ENCODE measurements around the gene KCNQ1. TPM values are rescaled to one million over a fixed set of nuclear protein-coding genes. Genes with fewer than 3 reads are reported as not detected.
A peak's percentile ranks its signal among the peaks of the same experiment; 100 is the strongest.

Gene KCNQ1
- polyA plus RNA-seq, 4 donors: 18.4 to 54.4 (median 21.3) TPM

DNA sequence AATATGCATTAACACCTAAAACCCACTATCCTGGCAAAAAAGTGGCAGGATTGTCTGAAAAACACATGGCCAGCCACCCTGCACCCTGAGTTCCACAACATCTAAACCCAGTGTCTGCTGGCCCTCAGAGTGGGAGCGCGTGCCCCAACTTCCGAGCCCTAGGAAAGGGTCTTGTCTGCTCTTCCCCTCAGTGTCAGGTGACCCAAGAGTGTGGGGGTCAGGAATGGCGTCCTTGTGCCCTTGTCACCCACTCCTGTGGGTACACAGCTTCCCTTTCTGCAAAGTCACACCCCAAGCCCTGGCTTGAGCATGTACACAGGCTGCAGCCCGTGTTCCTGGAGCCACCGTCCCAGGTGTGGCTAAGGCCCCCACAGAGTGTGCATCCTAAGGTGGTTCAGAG lies 373.2 kb downstream of the KCNQ1 start:
- WGBS, 3 donors: 92 to 97% (median 95%) methylated on average over 6 of the region's 6 CpGs
- no peak overlapping the region for H3K4me3 ChIP-seq (ENCODE audit: low read depth in 1 of 3, low read length in 3 of 3)
- no peak for DNase-seq
- peaks cover 0 to under 1% (median 0%) of the 10 kb centered on the region in 3 donors for H3K4me1 ChIP-seq (ENCODE audit: control insufficient read depth in 3 of 3, insufficient read depth in 2 of 3, low read depth in 1 of 3, low read length in 2 of 3)
- FAIRE-seq: no peak
- peaks cover 0 to 3% (median 0%) of the 10 kb centered on the region in 3 donors for H3K36me3 ChIP-seq (ENCODE audit: control insufficient read depth in 3 of 3, insufficient read depth in 2 of 3, low read depth in 1 of 3, low read length in 3 of 3)
- no peaks in the 10 kb centered on the region for H3K27me3 ChIP-seq (ENCODE audit: control insufficient read depth in 3 of 3, insufficient read depth in 3 of 3, low read length in 3 of 3)
- no peak overlapping the region for H3K27ac ChIP-seq (ENCODE audit: low read depth in 1 of 3, low read length in 2 of 3)
- peaks cover 1 to 42% of the 10 kb centered on the region in 2 donors for H3K9me3 ChIP-seq (ENCODE audit: control insufficient read depth in 2 of 2, insufficient read depth in 1 of 2, low read depth in 1 of 2, low read length in 1 of 2)

DNA sequence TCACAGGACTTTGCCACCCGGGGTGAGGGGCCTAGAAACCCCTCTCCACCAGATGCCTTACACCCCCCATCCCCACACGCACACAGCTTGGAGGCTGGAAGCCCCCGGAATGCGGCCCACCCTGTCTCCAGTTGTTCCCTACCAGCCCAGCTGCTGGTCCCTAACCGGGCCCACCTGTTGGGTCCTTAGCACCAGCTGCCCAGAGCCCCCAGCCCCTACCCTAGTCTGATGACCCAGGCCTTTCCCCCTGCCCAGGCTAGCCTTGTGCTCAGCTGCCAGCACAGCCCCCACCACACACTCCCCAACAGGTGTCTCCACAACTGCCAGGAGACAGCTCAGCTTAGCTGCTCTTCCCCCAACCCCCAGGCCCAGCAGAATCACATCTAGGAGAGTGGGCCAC lies 373.7 kb downstream of the KCNQ1 start:
- Histone ChIP-seq H3K4me1 (ENCODE audit: control insufficient read depth in 3 of 3, insufficient read depth in 2 of 3, low read depth in 1 of 3, low read length in 2 of 3) (no peaks in the 10 kb centered on the region), H3K4me3 (ENCODE audit: low read depth in 1 of 3, low read length in 3 of 3) (no peak overlapping the region), H3K9me3 (ENCODE audit: control insufficient read depth in 2 of 2, insufficient read depth in 1 of 2, low read depth in 1 of 2, low read length in 1 of 2) (peaks cover 1 to 44% of the 10 kb centered on the region in 2 donors), H3K36me3 (ENCODE audit: control insufficient read depth in 3 of 3, insufficient read depth in 2 of 3, low read depth in 1 of 3, low read length in 3 of 3) (peaks cover 0 to 3% (median 0%) of the 10 kb centered on the region in 3 donors), H3K27ac (ENCODE audit: low read depth in 1 of 3, low read length in 2 of 3) (no peak overlapping the region), H3K27me3 (ENCODE audit: control insufficient read depth in 3 of 3, insufficient read depth in 3 of 3, low read length in 3 of 3) (no peaks in the 10 kb centered on the region)
- DNase-seq (no peak), FAIRE-seq (no peak)
- 90 to 92% (median 90%) methylated on average over 5 of the region's 5 CpGs for WGBS, 3 donors

DNA sequence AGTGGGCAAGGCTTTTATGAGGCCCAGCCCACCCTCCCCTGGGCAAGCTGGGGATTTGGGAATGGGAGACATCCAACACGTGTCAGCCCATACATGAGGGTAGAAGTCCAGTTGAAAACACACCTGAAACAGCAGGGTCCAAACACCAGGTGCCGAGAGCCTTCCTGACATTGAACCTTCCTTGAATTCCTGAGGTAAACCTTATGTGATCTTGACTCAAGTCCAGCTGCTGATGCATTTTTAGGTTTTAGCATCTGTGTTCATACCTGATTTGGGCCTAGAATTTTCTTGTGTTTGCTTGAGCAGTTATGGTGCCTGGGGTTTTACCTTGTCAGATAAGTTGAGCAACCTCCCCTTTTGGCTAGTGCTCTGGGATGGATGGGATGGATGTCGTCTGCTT lies 374.5 kb downstream of the KCNQ1 start:
- H3K4me1 ChIP-seq (ENCODE audit: control insufficient read depth in 3 of 3, insufficient read depth in 2 of 3, low read depth in 1 of 3, low read length in 2 of 3): peaks cover 0 to 4% (median 0%) of the 10 kb centered on the region in 3 donors
- no peak for FAIRE-seq
- peaks cover 0 to 3% (median 0%) of the 10 kb centered on the region in 3 donors for H3K27me3 ChIP-seq (ENCODE audit: control insufficient read depth in 3 of 3, insufficient read depth in 3 of 3, low read length in 3 of 3)
- no peak overlapping the region for H3K4me3 ChIP-seq (ENCODE audit: low read depth in 1 of 3, low read length in 3 of 3)
- H3K36me3 ChIP-seq (ENCODE audit: control insufficient read depth in 3 of 3, insufficient read depth in 2 of 3, low read depth in 1 of 3, low read length in 3 of 3): peaks cover 0 to 3% (median 0%) of the 10 kb centered on the region in 3 donors
- H3K27ac ChIP-seq (ENCODE audit: low read depth in 1 of 3, low read length in 2 of 3): no peak overlapping the region
- WGBS, 3 donors: 87 to 92% (median 89%) methylated on average over 3 of the region's 3 CpGs
- DNase-seq: no peak
- peaks cover 1 to 46% of the 10 kb centered on the region in 2 donors for H3K9me3 ChIP-seq (ENCODE audit: control insufficient read depth in 2 of 2, insufficient read depth in 1 of 2, low read depth in 1 of 2, low read length in 1 of 2)

DNA sequence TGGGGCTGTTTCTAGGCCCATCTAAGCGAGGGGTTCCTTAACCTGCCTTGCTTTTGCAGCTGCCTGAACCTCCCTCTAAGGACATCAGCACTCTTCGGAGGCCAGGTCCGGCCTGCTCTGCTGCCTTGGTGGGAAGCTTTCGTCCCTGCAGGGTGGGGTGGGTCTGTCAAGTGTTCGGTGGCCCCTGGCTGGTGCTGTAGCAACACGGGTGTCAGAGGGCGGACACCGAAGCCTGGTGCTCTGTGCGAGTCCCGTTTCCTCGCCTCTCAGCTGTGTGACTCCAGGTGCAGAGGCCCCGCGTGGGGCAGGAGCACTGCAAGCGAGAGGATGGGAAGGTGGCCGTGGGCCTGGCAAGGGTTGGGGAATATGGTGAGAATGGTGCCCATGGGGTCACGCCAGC lies 376.2 kb downstream of the KCNQ1 start:
- 91 to 97% (median 95%) methylated on average over 16 of the region's 16 CpGs for WGBS, 3 donors
- Histone ChIP-seq H3K9me3 (ENCODE audit: control insufficient read depth in 2 of 2, insufficient read depth in 1 of 2, low read depth in 1 of 2, low read length in 1 of 2) (peaks cover under 1 to 41% of the 10 kb centered on the region in 2 donors), H3K27ac (ENCODE audit: low read depth in 1 of 3, low read length in 2 of 3) (no peak overlapping the region), H3K4me1 (ENCODE audit: control insufficient read depth in 3 of 3, insufficient read depth in 2 of 3, low read depth in 1 of 3, low read length in 2 of 3) (peaks cover 0 to 20% (median 0%) of the 10 kb centered on the region in 3 donors), H3K36me3 (ENCODE audit: control insufficient read depth in 3 of 3, insufficient read depth in 2 of 3, low read depth in 1 of 3, low read length in 3 of 3) (peaks cover 0 to under 1% (median 0%) of the 10 kb centered on the region in 3 donors), H3K4me3 (ENCODE audit: low read depth in 1 of 3, low read length in 3 of 3) (no peak overlapping the region), H3K27me3 (ENCODE audit: control insufficient read depth in 3 of 3, insufficient read depth in 3 of 3, low read length in 3 of 3) (peaks cover 0 to 4% (median 0%) of the 10 kb centered on the region in 3 donors)
- FAIRE-seq (no peak), DNase-seq (no peak)

DNA sequence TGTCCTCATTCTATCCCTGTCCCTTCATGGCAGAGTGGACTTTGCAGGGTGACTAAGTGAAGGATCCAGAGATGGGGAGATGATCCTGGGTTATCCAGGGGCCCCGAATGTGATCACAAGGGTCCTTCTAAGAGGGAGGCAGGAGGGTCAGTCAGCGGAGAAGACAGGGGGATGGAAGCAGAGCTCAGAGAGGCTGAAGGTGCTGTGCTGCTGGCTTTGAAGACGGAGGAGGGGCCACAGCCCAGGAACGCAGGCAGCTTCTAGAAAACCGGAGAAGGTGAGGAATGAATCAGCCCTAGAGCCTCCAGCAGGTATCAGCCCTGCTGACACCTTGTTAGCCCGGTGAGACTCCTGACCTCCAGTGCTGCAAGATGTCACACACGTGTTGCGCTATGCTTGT lies 377.1 kb downstream of the KCNQ1 start:
- peaks cover 0 to 4% (median 0%) of the 10 kb centered on the region in 3 donors for H3K27me3 ChIP-seq (ENCODE audit: control insufficient read depth in 3 of 3, insufficient read depth in 3 of 3, low read length in 3 of 3)
- H3K36me3 ChIP-seq (ENCODE audit: control insufficient read depth in 3 of 3, insufficient read depth in 2 of 3, low read depth in 1 of 3, low read length in 3 of 3): no peaks in the 10 kb centered on the region
- 88 to 98% (median 95%) methylated on average over 8 of the region's 8 CpGs for WGBS, 3 donors
- peaks cover 0 to 28% (median 0%) of the 10 kb centered on the region in 3 donors for H3K4me1 ChIP-seq (ENCODE audit: control insufficient read depth in 3 of 3, insufficient read depth in 2 of 3, low read depth in 1 of 3, low read length in 2 of 3)
- no peak for FAIRE-seq
- peaks cover 0 to 33% of the 10 kb centered on the region in 2 donors for H3K9me3 ChIP-seq (ENCODE audit: control insufficient read depth in 2 of 2, insufficient read depth in 1 of 2, low read depth in 1 of 2, low read length in 1 of 2)
- no peak for DNase-seq
- H3K4me3 ChIP-seq (ENCODE audit: low read depth in 1 of 3, low read length in 3 of 3): no peak overlapping the region
- H3K27ac ChIP-seq (ENCODE audit: low read depth in 1 of 3, low read length in 2 of 3): no peak overlapping the region

DNA sequence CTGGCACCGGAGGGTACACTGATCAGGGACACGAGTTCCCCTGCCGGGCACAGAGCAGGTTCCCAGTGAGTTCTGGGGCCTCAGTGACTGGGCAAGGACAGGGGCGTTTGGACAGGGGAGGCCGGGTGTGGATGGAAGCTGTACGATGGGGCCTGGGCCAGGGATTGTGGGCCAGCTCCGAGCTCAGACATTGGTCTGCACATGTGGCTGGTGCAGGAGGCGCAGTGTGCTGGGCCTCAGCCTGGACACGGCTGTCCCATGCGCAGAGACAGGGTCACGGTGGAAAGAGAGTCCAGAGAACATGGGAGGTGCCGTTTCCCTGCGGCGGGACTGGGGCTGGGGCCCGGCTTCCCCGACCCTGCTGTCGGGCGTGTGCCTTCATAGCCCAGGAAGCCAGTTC lies 380.0 kb downstream of the KCNQ1 start:
- Histone ChIP-seq H3K4me1 (ENCODE audit: control insufficient read depth in 3 of 3, insufficient read depth in 2 of 3, low read depth in 1 of 3, low read length in 2 of 3) (peaks cover 0 to 28% (median 0%) of the 10 kb centered on the region in 3 donors), H3K36me3 (ENCODE audit: control insufficient read depth in 3 of 3, insufficient read depth in 2 of 3, low read depth in 1 of 3, low read length in 3 of 3) (peaks cover 0 to 3% (median 0%) of the 10 kb centered on the region in 3 donors), H3K27me3 (ENCODE audit: control insufficient read depth in 3 of 3, insufficient read depth in 3 of 3, low read length in 3 of 3) (peaks cover 0 to 4% (median 0%) of the 10 kb centered on the region in 3 donors), H3K27ac (ENCODE audit: low read depth in 1 of 3, low read length in 2 of 3) (peak overlapping the region in 1 of 3 donors; percentile 60), H3K4me3 (ENCODE audit: low read depth in 1 of 3, low read length in 3 of 3) (no peak overlapping the region), H3K9me3 (ENCODE audit: control insufficient read depth in 2 of 2, insufficient read depth in 1 of 2, low read depth in 1 of 2, low read length in 1 of 2) (peaks cover 1 to 31% of the 10 kb centered on the region in 2 donors)
- DNase-seq: no peak
- FAIRE-seq: no peak
- WGBS, 3 donors: 69 to 90% (median 85%) methylated on average over 18 of the region's 18 CpGs

DNA sequence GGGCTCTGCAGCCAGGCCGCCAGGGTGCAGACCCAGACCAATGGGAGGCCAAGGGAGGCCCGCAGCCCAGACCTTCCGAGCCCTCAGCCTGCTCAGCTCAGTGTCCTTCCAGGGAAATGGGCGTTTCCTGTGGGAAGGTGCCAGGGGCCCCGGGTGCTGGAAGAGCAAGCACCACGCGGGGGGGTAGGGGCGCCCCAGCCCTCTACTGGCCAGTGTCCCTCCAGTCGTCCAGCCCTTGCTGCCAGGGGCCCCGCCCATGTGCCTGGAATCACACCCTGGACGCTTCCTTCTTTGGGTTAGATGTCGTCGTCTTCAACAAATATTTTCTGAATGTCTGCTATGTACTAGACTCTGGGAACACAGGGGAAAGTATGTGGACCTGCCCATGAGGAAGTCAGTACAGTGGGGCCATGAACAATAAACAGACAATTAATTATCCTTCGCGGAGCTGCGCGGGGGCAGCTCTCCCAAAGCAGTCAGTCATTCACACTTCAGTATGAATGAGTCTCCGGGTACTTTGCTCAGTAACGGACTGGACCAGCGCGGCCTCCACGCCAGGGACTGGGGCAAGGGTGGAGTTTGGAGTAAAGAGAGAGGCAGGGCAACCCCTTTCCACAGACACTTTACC lies 380.6 kb downstream of the KCNQ1 start:
- peak overlapping the region in 2 of 3 donors; percentile 60 for H3K27ac ChIP-seq (ENCODE audit: low read depth in 1 of 3, low read length in 2 of 3)
- peak in 1 of 2 donors; percentile 52 for DNase-seq
- H3K36me3 ChIP-seq (ENCODE audit: control insufficient read depth in 3 of 3, insufficient read depth in 2 of 3, low read depth in 1 of 3, low read length in 3 of 3): peaks cover 0 to 3% (median 0%) of the 10 kb centered on the region in 3 donors
- WGBS, 3 donors: 55 to 86% (median 77%) methylated on average over 20 to 22 of the region's 22 CpGs
- no peak for FAIRE-seq
- H3K4me3 ChIP-seq (ENCODE audit: low read depth in 1 of 3, low read length in 3 of 3): no peak overlapping the region
- H3K27me3 ChIP-seq (ENCODE audit: control insufficient read depth in 3 of 3, insufficient read depth in 3 of 3, low read length in 3 of 3): peaks cover 0 to 4% (median 0%) of the 10 kb centered on the region in 3 donors
- peaks cover 1 to 35% of the 10 kb centered on the region in 2 donors for H3K9me3 ChIP-seq (ENCODE audit: control insufficient read depth in 2 of 2, insufficient read depth in 1 of 2, low read depth in 1 of 2, low read length in 1 of 2)
- H3K4me1 ChIP-seq (ENCODE audit: control insufficient read depth in 3 of 3, insufficient read depth in 2 of 3, low read depth in 1 of 3, low read length in 2 of 3): peaks cover 0 to 28% (median 0%) of the 10 kb centered on the region in 3 donors

DNA sequence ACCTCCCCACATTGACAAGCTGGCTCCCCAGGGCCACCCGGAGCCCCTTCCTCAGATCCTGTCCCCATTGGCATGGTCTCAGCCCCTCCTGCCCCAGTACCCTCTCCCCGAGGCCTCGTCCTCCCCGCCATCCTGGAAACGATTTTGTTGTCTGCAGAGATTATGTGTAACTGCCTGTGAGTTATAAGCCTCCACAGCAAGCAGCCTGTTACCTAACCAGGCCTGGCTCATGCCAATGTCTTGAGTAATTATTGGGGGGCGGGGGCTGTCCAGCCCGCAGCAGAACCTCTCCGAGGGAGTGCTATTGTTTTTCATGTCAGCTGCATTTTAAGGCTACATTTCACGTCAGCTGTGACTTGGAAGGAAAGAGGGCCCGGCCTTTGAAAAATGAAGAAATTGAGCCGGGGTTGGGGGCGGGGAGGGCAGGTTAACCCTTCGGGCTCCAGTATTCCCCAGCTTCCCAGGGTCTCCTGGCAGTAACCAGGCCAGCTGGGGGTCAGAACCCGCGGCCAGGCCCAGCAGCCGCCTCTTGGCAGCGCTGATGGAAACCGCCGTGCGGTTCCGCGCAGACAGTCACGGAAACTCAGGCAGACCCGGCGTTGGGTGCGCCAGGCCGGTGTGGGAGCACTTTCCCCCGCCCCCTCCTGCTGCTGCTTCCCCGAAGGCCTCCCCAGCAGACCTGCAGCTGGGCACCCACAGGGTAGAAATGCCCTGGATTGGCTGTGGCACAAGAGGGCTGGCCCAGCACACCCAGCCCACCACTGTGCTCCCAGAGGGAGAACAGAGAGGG lies 381.3 kb downstream of the KCNQ1 start:
- H3K4me1 ChIP-seq (ENCODE audit: control insufficient read depth in 3 of 3, insufficient read depth in 2 of 3, low read depth in 1 of 3, low read length in 2 of 3): peaks cover 0 to 28% (median 0%) of the 10 kb centered on the region in 3 donors
- H3K27ac ChIP-seq (ENCODE audit: low read depth in 1 of 3, low read length in 2 of 3): peak overlapping the region in 2 of 3 donors; percentile 60 to 62
- DNase-seq: peak in 1 of 2 donors; percentile 58
- H3K4me3 ChIP-seq (ENCODE audit: low read depth in 1 of 3, low read length in 3 of 3): no peak overlapping the region
- peaks cover 1 to 34% of the 10 kb centered on the region in 2 donors for H3K9me3 ChIP-seq (ENCODE audit: control insufficient read depth in 2 of 2, insufficient read depth in 1 of 2, low read depth in 1 of 2, low read length in 1 of 2)
- no peak for FAIRE-seq
- peaks cover 0 to 4% (median 0%) of the 10 kb centered on the region in 3 donors for H3K27me3 ChIP-seq (ENCODE audit: control insufficient read depth in 3 of 3, insufficient read depth in 3 of 3, low read length in 3 of 3)
- 46 to 76% (median 74%) methylated on average over 21 to 29 of the region's 29 CpGs for WGBS, 3 donors
- H3K36me3 ChIP-seq (ENCODE audit: control insufficient read depth in 3 of 3, insufficient read depth in 2 of 3, low read depth in 1 of 3, low read length in 3 of 3): peaks cover 0 to 3% (median 0%) of the 10 kb centered on the region in 3 donors

Measured in small intestine (tissue), 7 donors.